HuH-7 (cell line): Measurements from ENCODE around the gene TMEM132D.

Source experiments
- DNase-seq: peaks from one replicate; pipeline ENCODE4 v3.0.0; 2011; ENCODE audit warnings: low spot score

TMEM132D gene

DNA sequence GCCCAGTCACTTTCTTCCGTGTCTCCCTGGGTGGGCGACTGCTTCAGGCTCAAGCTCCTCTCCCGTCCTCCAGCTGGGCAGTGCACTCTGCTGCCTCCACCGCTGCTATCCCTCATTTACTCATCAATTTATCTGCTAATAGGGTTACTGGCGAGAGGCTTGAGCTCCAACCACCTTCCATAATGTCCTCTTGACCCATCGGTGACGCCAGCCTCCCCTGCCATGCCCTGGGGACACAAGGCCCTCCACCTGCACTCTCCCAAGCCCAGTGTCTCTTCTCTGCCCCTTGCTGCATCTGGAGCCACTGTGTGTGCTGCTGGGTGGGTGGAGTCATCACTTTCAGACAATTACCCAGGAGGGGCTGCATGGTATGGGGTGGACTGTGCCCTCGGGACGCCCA lies 78.5 kb downstream of the TMEM132D start:
- DNase-seq = no peak

DNA sequence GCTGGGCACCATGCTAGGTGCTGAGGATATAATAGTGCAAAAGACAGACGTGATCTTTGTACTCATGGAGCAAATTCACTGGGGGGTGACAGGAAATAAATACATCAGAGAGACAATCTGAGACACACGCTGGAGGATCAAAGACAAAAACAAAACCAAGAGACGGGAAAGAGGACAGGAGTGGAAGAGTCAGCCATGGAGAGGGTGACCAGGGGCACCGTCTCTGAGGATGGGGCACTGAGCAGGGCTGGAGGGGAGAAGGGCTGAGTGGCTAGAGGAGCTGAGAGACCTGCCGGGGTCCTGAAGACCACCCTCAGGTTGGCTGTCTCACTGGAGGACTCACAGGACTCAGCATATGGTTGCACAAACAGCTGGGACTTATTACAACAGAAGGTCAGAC lies 81.9 kb downstream of the TMEM132D start:
- no peak for DNase-seq

DNA sequence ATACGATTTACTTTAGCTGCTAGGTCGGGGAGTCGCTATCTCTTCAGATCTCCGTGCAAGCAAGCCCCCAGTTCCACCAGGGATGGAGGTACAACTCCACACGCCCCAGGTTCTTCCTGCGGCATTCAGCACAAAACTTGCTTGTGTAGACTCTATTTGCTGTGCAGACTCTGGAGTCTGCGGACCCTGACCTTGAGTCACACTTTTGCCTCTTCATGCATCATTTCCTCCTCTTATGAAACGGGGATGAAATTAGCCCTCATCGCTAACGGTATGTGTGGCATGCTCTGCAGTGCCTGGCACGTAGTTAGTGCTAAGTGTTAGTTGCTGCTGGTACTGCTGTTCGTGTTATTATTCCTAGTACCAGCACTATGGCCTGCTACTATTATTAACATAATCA lies 84.4 kb downstream of the TMEM132D start:
- no peak for DNase-seq

DNA sequence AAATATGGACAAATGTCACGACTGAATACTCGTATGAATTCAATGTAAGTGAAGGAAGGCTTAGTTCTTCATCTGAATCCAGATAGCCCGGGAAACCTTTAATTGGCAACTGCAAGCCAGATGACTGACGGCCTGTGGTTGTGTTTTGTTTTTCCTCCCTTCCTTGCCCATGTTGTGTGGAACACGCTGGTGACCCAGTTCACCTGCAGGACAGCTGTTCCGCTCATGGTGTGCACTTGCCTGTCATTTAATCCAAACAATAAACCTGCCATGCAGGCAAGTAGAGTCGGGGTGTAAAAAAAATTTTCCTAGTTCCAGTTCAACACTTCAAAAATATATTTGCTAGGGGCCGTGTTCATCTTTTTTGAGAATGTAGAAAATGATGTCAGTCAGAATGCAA lies 88.0 kb downstream of the TMEM132D start:
- DNase-seq = no peak

DNA sequence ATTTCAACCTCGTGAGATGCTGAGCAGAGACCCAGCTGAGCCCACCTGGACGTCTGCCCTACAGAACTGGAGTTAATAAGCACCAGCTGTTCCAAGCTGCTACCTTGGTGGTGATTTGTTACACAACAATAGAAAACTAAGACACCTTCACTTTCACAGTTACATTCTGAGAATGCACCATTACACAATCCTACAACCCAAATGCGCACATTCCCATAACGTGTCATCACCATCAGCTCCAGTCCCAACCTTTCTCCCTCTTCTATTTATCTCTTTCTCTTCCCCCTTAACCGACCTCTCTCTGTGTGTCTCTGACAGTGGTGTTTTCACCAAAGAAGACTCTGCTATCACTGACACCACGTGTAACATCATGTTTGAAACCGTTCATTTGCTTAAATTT lies 91.9 kb downstream of the TMEM132D start:
- DNase-seq = no peak

DNA sequence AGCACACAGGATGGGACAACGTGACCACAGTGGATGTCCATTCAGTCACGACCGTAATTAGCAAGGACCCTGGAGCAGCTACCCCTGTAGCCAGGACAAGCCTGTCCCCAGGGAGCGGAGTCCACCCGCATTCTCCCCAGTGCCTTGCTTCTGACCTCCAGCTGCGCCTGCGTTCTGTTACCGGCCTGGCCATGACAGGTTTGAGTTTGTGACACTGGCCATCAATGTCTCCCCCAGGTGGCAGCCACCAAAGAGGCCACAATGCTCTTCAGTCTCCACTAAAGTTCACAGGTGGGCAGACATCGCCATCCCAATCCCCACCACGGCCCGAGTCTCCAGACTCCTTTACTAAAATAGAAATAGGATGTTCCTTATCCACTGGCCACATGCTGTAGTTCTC lies 96.7 kb downstream of the TMEM132D start:
- no peak for DNase-seq

DNA sequence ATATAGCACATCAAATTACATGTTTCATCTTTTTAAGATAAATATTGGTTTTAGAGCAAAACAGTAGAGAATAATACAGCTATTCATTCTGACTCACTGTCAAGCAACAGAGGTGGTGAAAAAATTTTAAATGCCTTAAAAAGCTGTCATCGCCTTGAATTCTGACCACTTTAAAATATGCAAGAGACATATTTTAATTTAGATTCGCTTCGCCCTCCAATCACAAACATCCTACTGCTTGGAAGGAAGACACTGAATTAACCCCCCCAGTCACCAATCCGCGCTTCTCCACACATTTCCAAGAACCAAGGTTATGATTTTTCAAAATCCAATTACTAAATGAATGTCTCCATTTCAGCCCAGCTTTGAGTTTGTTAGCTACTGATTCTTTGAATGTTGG lies 112.4 kb downstream of the TMEM132D start:
- no peak for DNase-seq

DNA sequence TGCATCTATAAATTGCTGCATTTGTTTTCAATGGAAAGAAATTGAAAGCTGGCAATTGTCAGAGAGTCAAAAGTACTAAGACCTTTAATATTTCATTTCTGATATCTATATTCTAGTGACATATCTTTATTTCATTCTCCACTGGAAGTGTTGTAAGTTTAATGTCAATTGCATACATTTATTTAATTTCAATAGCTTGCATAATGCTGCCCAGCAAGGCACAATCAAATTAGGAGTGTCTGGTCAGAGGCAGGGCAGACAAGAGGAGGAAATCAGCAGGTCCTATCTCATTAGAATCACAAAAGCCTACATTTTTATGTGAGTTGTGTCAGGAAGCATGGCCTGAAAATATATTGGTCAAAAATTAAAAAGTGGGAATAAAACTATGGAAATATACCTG lies 112.9 kb downstream of the TMEM132D start:
- no peak for DNase-seq

DNA sequence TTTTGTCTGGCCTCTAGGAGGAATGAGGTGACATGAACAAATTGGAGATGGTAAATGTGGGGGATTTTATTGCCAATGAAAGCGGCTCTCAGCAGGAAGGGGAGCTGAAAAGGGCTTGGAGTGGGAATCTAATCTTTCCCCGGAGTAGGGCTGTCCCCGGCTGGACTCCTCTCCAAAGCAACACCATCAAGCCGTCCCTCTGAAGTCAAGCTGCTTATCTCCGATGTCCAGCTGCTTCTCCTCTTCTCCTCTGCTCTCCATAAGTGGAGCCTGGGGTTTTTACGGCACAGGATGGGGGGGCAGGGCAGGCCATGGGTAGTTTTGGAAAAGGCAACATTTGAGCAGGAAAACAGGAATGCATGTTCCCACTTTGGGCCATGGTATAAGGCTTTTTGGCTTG lies 113.5 kb downstream of the TMEM132D start:
- DNase-seq = no peak

DNA sequence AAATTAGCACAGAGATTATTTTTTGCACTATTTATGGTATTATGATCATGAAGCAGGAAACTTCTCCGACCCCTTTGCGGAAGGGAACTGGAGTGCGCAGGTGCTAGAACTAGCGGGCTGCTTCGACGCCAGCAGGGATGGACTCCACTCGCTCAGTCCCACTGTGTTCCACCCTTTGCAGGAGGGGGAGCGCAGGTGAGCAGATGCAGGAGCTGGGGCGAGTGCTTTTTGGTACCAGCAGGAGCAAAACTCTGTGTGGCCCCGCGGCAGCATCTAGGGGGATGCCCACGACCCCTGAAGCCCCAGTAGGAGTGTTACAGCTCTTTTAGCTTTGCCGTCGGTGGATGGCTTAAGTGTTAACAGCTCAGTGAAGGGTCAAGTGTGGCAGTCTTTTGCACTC lies 113.9 kb downstream of the TMEM132D start:
- no peak for DNase-seq

DNA sequence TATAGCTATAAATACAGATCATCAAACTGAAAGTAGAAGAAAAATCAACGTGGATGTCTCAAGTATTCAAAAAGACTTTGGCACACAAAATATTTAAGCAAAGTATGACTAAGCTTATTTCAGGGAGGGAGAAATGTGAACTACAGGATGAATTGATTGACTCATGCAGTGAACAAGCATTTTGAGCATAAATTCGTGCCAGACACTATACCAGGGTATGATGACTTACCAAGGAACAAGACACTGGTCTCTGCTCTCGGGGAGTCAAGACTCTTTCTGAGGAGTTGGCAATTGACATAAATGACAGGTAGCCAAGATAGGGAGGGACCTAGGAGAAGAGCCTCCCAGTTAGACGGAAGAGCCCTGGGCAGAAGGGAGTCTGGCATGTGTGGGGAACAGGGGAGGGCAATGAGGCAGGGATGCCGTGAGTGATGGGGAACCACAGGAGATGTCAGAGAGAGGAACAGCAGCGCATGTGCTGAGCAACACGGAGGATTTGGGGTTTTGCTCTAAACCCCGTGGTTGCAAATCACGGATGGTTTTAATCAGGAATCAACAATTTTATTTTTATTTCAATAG lies 115.2 kb downstream of the TMEM132D start:
- no peak for DNase-seq

DNA sequence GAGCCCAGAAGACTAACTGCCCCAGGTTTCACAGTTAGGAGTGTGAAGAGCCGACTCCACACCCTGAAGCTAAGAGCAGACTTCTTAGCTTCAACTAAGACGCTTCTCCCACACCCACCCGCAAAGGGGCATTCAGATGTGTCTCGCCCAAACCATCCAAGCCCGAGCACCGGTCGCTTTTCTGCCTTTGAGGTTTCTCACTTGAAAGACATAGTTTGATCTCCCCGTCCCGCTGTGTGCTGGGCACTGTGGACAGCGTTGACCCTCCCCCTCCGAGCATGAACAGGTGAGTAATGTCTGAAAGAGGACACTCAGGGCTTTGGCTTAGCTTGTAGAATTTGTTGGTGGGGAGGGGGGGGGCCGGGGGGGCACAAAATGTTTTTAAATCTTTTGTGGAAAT lies 123.8 kb downstream of the TMEM132D start:
- no peak for DNase-seq

DNA sequence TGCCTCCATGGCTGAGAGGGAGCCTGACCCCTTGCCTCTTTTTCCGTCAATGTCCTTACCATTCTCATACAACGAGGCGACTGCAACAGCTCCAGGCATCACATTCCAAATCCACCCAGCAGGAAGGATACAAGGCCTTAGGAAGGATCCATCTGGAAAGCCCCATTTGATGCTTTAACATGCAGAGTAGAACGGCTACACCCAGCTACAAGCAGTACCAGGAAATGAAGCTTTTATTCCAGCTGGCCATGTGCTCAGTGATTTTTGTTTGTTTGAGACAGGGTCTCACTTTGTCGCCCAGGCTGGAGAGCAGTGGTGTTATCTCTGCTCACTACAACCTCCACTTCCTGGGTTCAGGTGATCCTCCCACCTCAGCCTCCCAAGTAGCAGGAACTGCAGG lies 124.8 kb downstream of the TMEM132D start:
- no peak for DNase-seq

DNA sequence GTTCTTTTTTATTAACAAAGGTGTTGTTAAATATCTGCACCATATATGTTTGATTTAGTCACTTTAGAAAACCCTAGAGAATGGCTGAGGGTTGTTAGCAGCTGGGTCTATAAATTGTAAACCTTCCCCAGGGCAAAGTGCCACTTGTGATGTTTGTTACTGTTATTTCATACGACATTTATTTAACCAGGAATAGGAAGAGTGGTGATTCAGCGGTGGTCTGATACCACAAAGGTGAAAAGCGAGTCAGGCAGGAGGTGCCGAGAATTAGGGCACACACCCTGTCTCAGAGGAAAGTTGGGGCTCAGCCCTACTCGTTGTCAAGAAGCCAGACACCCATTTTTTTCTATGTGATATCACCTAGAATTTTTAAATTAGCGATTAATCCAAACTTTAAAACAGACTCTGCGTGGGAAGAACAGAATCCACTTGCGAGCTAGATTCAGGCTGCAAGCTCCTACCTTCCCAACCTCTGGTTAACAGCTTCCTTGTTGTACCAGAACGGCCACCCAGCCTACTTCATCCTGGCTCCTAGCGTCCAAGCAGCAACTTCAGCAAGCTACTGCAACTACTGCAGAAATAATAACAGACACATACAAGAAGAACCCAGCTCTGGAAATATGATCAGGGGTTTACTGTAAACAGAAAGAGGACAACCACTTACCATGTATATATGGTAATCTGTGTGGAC lies 126.7 kb downstream of the TMEM132D start:
- DNase-seq = no peak

DNA sequence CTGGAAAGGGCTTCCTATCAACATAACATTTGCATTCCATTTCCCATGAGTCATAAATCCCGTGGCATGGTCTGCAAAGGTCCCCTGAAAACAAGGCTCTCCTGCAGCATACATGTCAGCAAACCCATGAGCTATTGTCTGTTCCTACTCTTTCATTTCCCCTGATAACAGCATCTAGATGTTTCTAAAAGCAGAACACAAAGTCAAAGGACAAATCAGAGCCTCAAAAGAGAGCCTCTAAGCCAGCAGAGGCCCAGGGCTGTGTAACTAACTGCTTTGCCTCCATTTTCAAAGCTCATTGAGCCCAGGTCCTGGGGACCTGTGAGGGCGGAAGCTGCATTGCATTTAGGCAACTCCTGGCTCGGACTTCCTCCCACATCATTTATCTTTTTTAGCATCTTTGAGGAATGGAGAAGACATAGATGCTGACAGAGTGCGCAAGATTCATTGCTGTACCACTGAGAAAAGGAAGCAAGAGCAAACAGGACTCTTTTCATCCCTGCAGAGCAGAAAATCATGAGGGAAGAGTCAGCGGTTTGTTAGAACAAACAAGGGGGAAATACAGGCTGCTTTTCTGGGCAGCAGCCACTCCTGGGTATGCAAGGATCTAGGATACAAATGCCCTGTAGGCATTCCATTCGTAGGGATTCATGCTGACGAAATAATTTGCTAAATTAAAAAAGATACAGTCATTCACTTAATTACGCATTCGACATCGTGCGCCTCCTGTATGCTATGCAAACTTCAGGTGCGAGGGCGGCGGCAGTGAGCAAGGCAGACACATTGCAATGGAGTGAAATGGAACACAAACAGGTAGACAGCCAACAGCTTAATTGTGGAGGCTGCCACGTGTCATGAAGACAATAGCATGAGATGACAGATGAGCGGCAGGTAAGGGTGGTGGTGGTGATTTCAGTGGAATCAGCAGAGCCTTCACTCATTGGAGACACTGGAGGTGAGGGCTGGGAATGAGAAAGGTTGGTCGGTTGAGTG lies 131.0 kb downstream of the TMEM132D start:
- no peak for DNase-seq

DNA sequence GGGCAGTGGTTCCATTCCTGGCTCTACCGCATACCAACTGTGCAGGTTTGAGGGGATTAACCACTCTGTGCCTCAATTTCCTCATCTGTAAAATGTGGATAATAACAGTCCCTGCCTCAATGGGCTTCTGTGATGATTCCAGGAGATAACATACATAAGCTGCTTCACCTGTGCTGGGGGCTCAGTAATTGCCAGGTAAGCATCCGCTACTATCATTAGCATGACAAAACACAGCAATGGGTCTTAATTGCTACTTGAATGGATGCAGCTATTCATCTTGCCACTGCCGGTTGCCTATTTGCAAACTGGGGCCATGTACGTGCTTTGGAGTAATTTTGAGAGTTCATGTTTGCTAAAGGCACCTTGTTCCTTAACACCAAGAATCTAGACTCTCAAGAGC lies 132.6 kb downstream of the TMEM132D start:
- no peak for DNase-seq

DNA sequence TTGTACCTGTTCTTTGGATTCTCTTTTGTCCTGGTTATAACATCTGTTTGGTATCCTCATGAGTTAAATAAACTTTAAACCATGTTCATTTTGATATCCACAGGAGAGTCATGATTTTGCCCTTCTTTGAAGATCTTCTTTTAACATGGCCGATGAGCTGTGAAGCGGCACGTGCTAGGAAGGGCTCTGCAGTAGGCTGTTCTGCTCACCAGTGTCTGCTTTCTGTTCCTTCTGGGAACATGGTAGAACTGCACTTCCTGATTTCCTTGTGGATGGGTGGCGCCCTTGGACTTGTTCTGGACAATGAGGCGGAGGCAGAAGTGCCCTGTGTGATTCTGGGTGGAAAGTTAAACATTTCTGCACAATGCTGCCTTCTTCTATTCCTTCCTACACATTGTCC lies 138.1 kb downstream of the TMEM132D start:
- DNase-seq = no peak

DNA sequence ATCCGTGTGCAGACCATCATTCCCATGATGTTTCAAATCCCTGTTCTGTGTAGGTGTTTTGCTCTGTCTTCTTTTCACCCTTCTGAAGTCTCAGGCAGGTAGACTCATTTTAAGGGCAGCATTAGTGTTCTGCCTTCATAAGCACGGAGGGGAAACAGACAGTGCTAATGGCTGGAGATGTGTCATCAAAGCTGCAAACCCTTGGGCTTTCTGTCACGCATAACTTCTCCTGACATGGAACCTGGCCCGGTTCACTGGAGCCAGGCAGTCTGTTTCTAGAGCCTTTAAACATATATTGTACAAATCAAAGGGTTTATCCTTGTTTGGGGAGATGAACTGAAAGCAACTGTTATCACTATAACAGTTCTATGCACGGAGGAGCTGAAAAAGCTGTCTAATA lies 141.4 kb downstream of the TMEM132D start:
- DNase-seq = no peak

DNA sequence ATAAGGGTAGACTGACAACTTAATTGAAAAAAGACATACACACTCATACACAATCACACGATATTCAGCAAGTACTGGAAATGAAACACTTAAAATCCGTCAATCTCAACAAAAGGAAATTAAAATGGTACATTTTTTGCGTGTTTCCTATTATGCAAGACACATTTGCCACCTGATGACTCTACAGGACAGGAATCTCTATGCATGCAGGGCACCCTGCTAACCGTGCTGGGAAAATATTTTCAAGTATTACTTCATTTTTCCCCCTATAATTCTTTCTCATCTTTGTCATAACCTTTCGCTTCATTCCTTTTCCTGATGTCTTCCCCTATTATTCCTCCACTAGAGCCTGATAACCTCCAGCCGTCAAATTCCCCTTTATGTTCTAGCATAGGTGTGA lies 150.2 kb downstream of the TMEM132D start:
- DNase-seq = no peak

DNA sequence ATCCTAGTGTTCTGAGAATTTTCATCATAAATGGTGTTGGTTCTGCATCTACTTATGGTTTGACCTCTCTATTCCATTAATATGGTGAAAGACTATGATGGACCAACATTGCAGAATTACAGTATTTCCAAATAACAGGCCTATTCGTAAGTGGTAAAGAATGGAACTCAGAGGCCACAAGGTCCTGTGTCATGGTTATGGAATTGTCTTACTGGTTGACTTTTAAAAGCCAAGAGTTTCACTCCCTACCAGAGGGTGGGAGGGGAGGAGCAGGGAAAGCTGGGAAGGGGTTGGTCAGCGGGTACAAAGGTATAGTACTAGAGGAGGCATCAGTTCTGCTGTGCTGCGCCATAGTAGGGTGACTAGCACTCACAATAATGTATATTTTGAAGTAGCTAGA lies 153.4 kb downstream of the TMEM132D start:
- no peak for DNase-seq

DNA sequence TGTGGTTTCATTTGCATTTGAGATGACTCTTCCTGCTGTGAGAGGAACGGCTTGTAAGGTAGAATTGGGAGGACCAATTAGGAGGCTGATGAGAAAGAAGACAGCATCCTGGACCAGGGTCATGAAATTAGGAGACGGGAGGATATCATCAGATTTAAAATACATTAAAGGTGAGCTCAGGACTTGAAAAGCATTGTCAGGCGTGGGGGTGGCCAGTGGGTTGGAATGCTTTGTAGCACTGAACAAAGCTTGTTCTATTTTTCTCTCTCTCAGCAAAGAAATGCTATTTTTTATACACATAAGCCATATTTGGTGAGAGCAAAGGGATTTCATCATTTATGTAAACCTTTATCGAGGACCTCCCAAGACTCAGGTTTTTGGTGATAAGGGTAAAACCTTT lies 157.5 kb downstream of the TMEM132D start:
- no peak for DNase-seq

DNA sequence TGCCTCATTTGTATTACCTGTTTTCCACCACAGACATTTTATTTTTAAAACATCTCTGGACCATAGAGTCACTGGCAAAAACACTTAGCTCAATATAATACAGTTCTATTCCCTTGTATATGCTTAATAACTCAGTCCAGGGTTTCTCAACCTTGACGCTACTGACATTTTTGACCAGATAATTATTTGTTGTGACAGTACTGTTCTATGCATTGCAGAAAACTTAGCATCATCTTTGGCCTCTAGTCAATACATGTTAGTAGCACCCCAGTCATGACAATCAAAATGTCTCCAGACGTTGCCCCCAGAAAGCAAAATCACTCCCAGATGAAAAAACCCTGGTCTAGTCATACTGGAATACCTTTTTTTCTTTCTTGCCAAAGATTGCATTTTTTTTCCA lies 174.7 kb downstream of the TMEM132D start:
- DNase-seq = no peak

DNA sequence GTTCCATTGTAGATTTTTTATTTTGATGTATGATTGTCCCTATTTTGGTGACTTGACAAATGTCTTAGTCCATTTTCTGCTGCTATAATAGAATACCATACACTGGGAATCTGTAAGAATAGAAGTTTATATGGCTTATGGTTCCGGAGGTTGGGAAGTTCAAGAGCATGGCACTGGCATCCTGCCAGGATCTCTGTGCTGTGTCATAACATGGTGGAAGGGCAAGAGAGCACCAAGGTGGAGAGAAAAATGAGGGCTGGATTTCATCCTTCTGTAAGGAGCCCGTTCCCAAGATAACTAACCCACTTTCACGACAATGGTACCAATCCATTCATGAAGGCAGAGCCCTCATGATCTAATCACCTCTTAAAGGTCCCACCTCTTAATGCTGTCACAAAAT lies 176.7 kb downstream of the TMEM132D start:
- no peak for DNase-seq
